ENCODE data around the gene ZNF839.

ZNF839 gene

DNA sequence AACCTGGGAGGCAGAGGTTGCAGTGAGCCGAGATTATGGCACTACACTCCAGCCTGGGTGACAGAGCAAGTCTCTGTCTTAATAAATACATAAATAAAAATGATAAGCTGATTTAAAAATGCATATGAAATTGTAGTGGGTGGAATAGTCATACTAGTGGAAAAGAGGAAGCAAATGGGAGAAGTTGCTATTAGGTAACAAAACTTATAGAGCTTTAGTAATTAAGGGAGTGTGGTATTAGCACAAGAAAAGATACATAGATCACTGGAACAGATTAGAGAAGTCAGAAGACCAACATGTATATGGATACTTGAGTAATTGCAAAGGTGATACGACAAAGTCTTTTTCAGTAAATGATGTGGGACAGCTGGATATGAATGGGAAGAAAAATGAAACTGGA is 69.7 kb downstream of the ZNF839 start:
- peak; percentile 4 to 83 for DNase-seq

DNA sequence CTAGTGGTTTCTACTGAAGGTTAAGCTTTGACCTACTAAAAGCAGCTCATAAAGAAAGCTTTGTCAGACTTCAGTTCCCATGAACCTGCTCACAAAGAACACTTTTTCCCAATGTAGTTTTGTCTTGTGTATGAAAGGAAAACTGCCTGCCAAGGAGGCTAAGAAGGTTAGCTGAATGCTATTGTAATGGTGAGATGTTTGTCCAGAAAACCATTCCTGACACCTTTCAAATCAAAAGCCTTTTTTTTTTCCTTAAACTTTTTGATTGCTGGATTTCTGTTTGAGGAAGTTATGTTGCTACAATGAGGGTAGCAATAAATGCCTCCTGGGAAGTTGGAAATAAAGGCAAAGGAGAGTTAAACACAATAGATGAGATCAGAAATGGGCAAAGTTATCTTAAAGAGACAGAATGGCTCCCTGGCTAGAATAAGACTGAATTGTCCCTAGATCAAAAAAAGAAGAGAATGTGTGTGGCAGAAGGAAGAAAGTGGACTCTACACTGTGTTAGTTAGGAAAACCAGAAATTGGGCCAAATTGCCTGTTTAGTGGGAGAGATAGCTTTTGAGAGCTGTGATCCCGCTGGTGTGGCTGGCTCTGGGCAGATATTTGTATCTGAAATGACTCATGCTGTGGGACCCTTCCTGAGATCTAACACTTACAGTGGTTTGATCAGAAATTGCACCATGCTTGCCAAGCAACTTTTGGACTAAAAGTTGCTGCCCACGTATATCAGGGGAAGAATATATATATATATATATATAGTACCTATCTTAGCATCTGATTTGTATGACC is 70.7 kb downstream of the ZNF839 start:
- peak in 1 of 2 donors; percentile 16 for DNase-seq
